K562 (cell line): Measurements from ENCODE around the gene SLAMF6.

ENCODE experiments used
- CHD2 ChIP-seq: IDR thresholded peaks from 2 replicates; pipeline ENCODE4 v1.6.1; 2011; ENCODE audit warnings: low read depth, low read length
- EP300 ChIP-seq: IDR thresholded peaks from 2 replicates; pipeline ENCODE4 v1.6.1; 2012; ENCODE audit warnings: low read length, improper control_type of control experiment
- EZH2 ChIP-seq: IDR thresholded peaks from 2 replicates; pipeline ENCODE4 v1.6.1; 2012; ENCODE audit warnings: low read depth, mild to moderate bottlenecking, inconsistent platforms, low read length, borderline replicate concordance
- L3MBTL2 ChIP-seq: fragments of 450-650 bp; IDR thresholded peaks from 2 replicates; pipeline ENCODE4 v1.6.1; 2016; ENCODE audit warnings: mild to moderate bottlenecking, moderate library complexity
- NFYB ChIP-seq: IDR thresholded peaks from 2 replicates; pipeline ENCODE4 v1.6.1; 2011; ENCODE audit warnings: mild to moderate bottlenecking, moderate library complexity; ENCODE audit not compliant: insufficient read length; ENCODE audit errors: extremely low read depth
- ZKSCAN8 ChIP-seq: fragments of 200-800 bp; sonication (Bioruptor generic); IDR thresholded peaks from 2 replicates; pipeline ENCODE4 v1.6.1; 2016; ENCODE audit warnings: missing genetic modification characterization, missing compliant biosample characterization
- TF ChIP-seq, protein P1 (sequence below): sonication (generic); formaldehyde crosslinking; IDR thresholded peaks from 2 replicates; pipeline ENCODE4 v1.8.0; 2022; ENCODE audit warnings: missing genetic modification reagents, mild to moderate bottlenecking, moderate library complexity, borderline replicate concordance
- TF ChIP-seq, protein P2 (sequence below): fragments of 450-650 bp; IDR thresholded peaks from 2 replicates; pipeline ENCODE4 v1.7.1; 2018; ENCODE audit warnings: mild to moderate bottlenecking, low read depth; ENCODE audit not compliant: partially characterized antibody
- TF ChIP-seq, protein P3 (sequence below), 3 experiments: IDR thresholded peaks in 2 of 3; conservative IDR thresholded peaks in 1 of 3; 2 replicates each; pipeline ENCODE4 v1.5.1; 2011 to 2012; ENCODE audit warnings: low read length in 3 of 3, mild to moderate bottlenecking in 3 of 3, control low read depth in 2 of 3, improper control_type of control experiment in 1 of 3, inconsistent platforms in 1 of 3, low read depth in 1 of 3, mixed read lengths in 1 of 3, moderate library complexity in 1 of 3; ENCODE audit not compliant: insufficient read depth in 2 of 3

DNA sequence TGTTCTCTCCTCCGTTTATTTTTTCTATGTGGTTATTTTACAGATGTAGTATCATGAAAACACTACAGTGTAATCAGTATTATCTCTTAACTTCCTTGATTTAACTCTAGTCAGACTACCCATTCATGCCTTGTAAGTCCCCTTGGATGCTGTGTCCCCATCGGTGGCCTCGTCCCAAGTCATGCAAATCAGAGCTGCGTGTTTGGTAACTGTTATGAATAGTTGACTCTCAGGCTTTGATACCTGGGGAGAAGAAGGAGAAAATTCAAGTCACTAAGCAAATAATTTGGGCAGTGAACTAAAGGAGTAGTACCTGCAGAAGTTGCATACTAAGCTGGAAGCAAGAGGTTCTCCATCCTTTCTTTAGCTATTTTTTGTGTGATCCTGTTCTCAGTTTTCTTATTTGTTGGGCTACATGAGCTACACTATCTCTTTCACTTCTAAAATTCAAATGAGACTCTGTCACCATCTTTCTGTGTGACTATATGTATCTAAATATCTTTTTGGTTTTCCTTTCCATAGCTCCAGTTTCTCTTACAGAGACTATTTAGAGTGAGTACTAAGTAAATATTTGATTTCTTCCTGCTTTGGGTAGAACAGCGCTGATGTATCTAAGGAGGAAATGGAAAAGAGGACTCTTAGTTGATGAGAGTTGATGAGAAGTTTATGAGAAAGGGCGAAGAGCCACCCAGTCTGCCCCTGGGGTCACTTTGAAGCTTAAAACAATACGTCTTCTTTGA lies 71.8 kb downstream of the SLAMF6 start:
- TF ChIP-seq L3MBTL2, result no peak
- TF ChIP-seq, protein P1, sequence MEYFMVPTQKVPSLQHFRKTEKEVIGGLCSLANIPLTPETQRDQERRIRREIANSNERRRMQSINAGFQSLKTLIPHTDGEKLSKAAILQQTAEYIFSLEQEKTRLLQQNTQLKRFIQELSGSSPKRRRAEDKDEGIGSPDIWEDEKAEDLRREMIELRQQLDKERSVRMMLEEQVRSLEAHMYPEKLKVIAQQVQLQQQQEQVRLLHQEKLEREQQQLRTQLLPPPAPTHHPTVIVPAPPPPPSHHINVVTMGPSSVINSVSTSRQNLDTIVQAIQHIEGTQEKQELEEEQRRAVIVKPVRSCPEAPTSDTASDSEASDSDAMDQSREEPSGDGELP, result no peak
- TF ChIP-seq NFYB, result no peak
- no peak for TF ChIP-seq EP300
- TF ChIP-seq, protein P2, sequence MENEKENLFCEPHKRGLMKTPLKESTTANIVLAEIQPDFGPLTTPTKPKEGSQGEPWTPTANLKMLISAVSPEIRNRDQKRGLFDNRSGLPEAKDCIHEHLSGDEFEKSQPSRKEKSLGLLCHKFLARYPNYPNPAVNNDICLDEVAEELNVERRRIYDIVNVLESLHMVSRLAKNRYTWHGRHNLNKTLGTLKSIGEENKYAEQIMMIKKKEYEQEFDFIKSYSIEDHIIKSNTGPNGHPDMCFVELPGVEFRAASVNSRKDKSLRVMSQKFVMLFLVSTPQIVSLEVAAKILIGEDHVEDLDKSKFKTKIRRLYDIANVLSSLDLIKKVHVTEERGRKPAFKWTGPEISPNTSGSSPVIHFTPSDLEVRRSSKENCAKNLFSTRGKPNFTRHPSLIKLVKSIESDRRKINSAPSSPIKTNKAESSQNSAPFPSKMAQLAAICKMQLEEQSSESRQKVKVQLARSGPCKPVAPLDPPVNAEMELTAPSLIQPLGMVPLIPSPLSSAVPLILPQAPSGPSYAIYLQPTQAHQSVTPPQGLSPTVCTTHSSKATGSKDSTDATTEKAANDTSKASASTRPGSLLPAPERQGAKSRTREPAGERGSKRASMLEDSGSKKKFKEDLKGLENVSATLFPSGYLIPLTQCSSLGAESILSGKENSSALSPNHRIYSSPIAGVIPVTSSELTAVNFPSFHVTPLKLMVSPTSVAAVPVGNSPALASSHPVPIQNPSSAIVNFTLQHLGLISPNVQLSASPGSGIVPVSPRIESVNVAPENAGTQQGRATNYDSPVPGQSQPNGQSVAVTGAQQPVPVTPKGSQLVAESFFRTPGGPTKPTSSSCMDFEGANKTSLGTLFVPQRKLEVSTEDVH, result no peak
- no peak for TF ChIP-seq EZH2
- TF ChIP-seq, protein P3, sequence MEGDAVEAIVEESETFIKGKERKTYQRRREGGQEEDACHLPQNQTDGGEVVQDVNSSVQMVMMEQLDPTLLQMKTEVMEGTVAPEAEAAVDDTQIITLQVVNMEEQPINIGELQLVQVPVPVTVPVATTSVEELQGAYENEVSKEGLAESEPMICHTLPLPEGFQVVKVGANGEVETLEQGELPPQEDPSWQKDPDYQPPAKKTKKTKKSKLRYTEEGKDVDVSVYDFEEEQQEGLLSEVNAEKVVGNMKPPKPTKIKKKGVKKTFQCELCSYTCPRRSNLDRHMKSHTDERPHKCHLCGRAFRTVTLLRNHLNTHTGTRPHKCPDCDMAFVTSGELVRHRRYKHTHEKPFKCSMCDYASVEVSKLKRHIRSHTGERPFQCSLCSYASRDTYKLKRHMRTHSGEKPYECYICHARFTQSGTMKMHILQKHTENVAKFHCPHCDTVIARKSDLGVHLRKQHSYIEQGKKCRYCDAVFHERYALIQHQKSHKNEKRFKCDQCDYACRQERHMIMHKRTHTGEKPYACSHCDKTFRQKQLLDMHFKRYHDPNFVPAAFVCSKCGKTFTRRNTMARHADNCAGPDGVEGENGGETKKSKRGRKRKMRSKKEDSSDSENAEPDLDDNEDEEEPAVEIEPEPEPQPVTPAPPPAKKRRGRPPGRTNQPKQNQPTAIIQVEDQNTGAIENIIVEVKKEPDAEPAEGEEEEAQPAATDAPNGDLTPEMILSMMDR (IDR thresholded peaks at IDR 0.05 in 2 of 3, conservative IDR thresholded peaks at IDR 0.05 in 1 of 3; ENCODE audit: insufficient read depth in 2 of 3, low read depth in 1 of 3, low read length in 3 of 3), result no peak
- no peak for TF ChIP-seq CHD2
- TF ChIP-seq ZKSCAN8 (CRISPR knock-in tag), result no peak
